IMR-90 (cell line): Measurements from ENCODE around the gene RAD51C. TPM values are rescaled to one million over a fixed set of nuclear protein-coding genes. Genes with fewer than 3 reads are reported as not detected.

ENCODE experiments used
- ATAC-seq: fragments of 200-7000 bp; cut with Tn5 transposase; 2 replicates; pipeline ENCODE4 v1.9.1; 2020; ENCODE audit warnings: low read depth, mild to moderate bottlenecking, moderate library complexity
- BruUV-seq: library from RNA; stranded (reverse); fragments of 400-500 nt; replicated peaks from 2 replicates; lab custom pipeline; 2021; lab: Mats Ljungman, UMichigan
- CTCF ChIA-PET: fragments of 300-600 bp; formaldehyde crosslinking; extraction: SDS; loops from one replicate; lab custom pipeline; 2021; ENCODE audit warnings: antibody characterized with exemption; lab: Yijun Ruan, JAX
- POLR2A ChIA-PET: fragments of 300-600 bp; sonication (Branson Sonifier 250); formaldehyde crosslinking; loops from one replicate; lab custom pipeline; 2022; ENCODE audit warnings: antibody characterized with exemption; ENCODE audit not compliant: unreplicated experiment; lab: Charles Lee
- DNase-seq: peaks from one replicate; pipeline ENCODE4 v3.0.0; 2013
- H2AFZ ChIP-seq: replicated peaks from 2 replicates; pipeline ENCODE3; 2013; ENCODE audit warnings: low read length, mild to moderate bottlenecking; ENCODE audit not compliant: poor library complexity
- H2AK5ac ChIP-seq: 2 replicates; pipeline ENCODE4 v1.6.1; 2013; ENCODE audit warnings: low read depth, low read length, inconsistent platforms
- H2AK9ac ChIP-seq: replicated peaks from 2 replicates; pipeline ENCODE3; 2013; ENCODE audit warnings: mild to moderate bottlenecking, low read depth, low read length, moderate library complexity; ENCODE audit not compliant: poor library complexity
- H2BK120ac ChIP-seq: 2 replicates; pipeline ENCODE4 v1.6.1; 2013; ENCODE audit warnings: low read depth, low read length, inconsistent platforms
- H2BK15ac ChIP-seq: 3 replicates; pipeline ENCODE4 v1.6.1; 2013; ENCODE audit warnings: low read depth, low read length, inconsistent platforms
- H2BK20ac ChIP-seq: 2 replicates; pipeline ENCODE4 v1.6.1; 2013; ENCODE audit warnings: low read depth, mild to moderate bottlenecking, inconsistent platforms, low read length, moderate library complexity
- H2BK5ac ChIP-seq: 2 replicates; pipeline ENCODE4 v1.6.1; 2013; ENCODE audit warnings: mild to moderate bottlenecking, low read depth, low read length, inconsistent platforms; ENCODE audit not compliant: poor library complexity, severe bottlenecking
- H3K14ac ChIP-seq: replicated peaks from 2 replicates; pipeline ENCODE4 v1.6.1; 2013; ENCODE audit warnings: low read depth, low read length, inconsistent platforms
- H3K18ac ChIP-seq: 2 replicates; pipeline ENCODE4 v1.6.1; 2013; ENCODE audit warnings: low read depth, low read length, control low read depth
- H3K23ac ChIP-seq: 2 replicates; pipeline ENCODE4 v1.6.1; 2013; ENCODE audit warnings: low read depth, low read length, inconsistent platforms
- H3K27ac ChIP-seq: 2 replicates; pipeline ENCODE4 v1.5.1; 2013; ENCODE audit warnings: mild to moderate bottlenecking, control low read depth, low read length; ENCODE audit not compliant: insufficient read depth
- H3K27me3 ChIP-seq: 2 replicates; pipeline ENCODE4 v1.6.1; 2013; ENCODE audit warnings: low read length; ENCODE audit not compliant: control insufficient read depth, insufficient read depth
- H3K36me3 ChIP-seq: 2 replicates; pipeline ENCODE4 v1.6.1; 2013; ENCODE audit warnings: low read length, mixed read lengths; ENCODE audit not compliant: control insufficient read depth, insufficient read depth
- H3K4ac ChIP-seq: 2 replicates; pipeline ENCODE4 v1.6.1; 2013; ENCODE audit warnings: low read depth, low read length, inconsistent platforms
- H3K4me1 ChIP-seq: 2 replicates; pipeline ENCODE4 v1.6.1; 2013; ENCODE audit warnings: low read length, mixed read lengths; ENCODE audit not compliant: control insufficient read depth, insufficient read depth
- H3K4me2 ChIP-seq: 2 replicates; pipeline ENCODE4 v1.6.1; 2013; ENCODE audit warnings: low read depth, mild to moderate bottlenecking, control low read depth, low read length, moderate library complexity
- H3K4me3 ChIP-seq: 2 replicates; pipeline ENCODE4 v1.5.1; 2013; ENCODE audit warnings: low read depth, mild to moderate bottlenecking, control low read depth, low read length, moderate library complexity; ENCODE audit not compliant: insufficient read depth
- H3K56ac ChIP-seq: 2 replicates; pipeline ENCODE4 v1.6.1; 2013; ENCODE audit warnings: low read length, inconsistent platforms; ENCODE audit not compliant: insufficient read depth; ENCODE audit errors: extremely low read depth
- H3K79me1 ChIP-seq, 2 experiments: 2 replicates each; pipeline ENCODE4 v1.6.1; 2013; ENCODE audit warnings: low read length in 2 of 2, inconsistent platforms in 1 of 2, low read depth in 1 of 2
- H3K9ac ChIP-seq: 2 replicates; pipeline ENCODE4 v1.6.1; 2013; ENCODE audit warnings: low read depth, low read length, control low read depth
- H3K9me1 ChIP-seq: 2 replicates; pipeline ENCODE4 v1.6.1; 2013; ENCODE audit warnings: low read length, inconsistent platforms; ENCODE audit not compliant: insufficient read depth
- H3K9me3 ChIP-seq: 2 replicates; pipeline ENCODE4 v1.6.1; 2013; ENCODE audit warnings: low read length; ENCODE audit not compliant: control insufficient read depth, insufficient read depth
- H4K20me1 ChIP-seq: 2 replicates; pipeline ENCODE4 v1.6.1; 2013; ENCODE audit warnings: low read length, inconsistent platforms; ENCODE audit not compliant: insufficient read depth
- H4K5ac ChIP-seq: 2 replicates; pipeline ENCODE4 v1.6.1; 2013; ENCODE audit warnings: mild to moderate bottlenecking, low read depth, low read length, control low read depth
- H4K8ac ChIP-seq, 2 experiments: 2 replicates each; pipeline ENCODE4 v1.6.1; 2013; ENCODE audit warnings: low read depth in 2 of 2, low read length in 2 of 2, control low read depth in 1 of 2, inconsistent platforms in 1 of 2
- H4K91ac ChIP-seq: 2 replicates; pipeline ENCODE4 v1.6.1; 2013; ENCODE audit warnings: low read depth, low read length, inconsistent platforms; ENCODE audit not compliant: insufficient read depth
- BHLHE40 ChIP-seq: fragments of 150-350 bp; IDR thresholded peaks from 2 replicates; pipeline ENCODE4 v1.6.1; 2016; ENCODE audit warnings: mild to moderate bottlenecking, low read depth, low read length
- USF2 ChIP-seq: fragments of 150-350 bp; IDR thresholded peaks from 2 replicates; pipeline ENCODE4 v1.6.1; 2017; ENCODE audit warnings: mild to moderate bottlenecking, antibody characterized with exemption, low read length, low read depth
- WGBS, 2 experiments: methylation state at CpG; one replicate each; pipeline versions ENCODE4 v1.1.5 to v1.1.7; 2013; ENCODE audit warnings: missing lambda C conversion rate in 2 of 2; ENCODE audit not compliant: insufficient read length in 1 of 2; ENCODE audit errors: extremely low coverage in 2 of 2; 5-methylcytosine and 5-hydroxymethylcytosine counted together
- dilution Hi-C: fragments of 300-500 bp; cut with HindIII; formaldehyde crosslinking; loops from one replicate; pipeline ENCODE4 v1.14.3; 2018; ENCODE audit warnings: low sequenced_read_pairs; ENCODE audit not compliant: unreplicated experiment
- in situ Hi-C: fragments of 300-500 bp; cut with MboI; formaldehyde crosslinking; loops from 3 replicates; pipeline ENCODE4 v1.14.3; 2019; ENCODE audit warnings: low sequenced_read_pairs, inconsistent platforms, mixed read lengths
- intact Hi-C: fragments of 100-400 bp; cut with micrococcal nuclease; formaldehyde crosslinking; loops from 2 replicates; pipeline ENCODE4 v1.10.0; 2022
- polyA plus RNA-seq, 3 experiments: library from polyadenylated mRNA; depleted of rRNA; stranded (reverse); fragments of >200 nt; gene quantifications; 2 replicates each; pipeline ENCODE4 v1.2.3, GENCODE V29; 2012; ENCODE audit warnings: low replicate concordance in 1 of 3
- total RNA-seq: library from RNA; depleted of rRNA; stranded (reverse); fragments of >200 nt; gene quantifications from 2 replicates; pipeline ENCODE4 v1.2.3, GENCODE V29; 2012

The RAD51C gene
- total and polyA plus RNA-seq, 2 of the 4 experiments (the other 2 are of a cell fraction) = 21.1 to 28.3 TPM

- H4K91ac ChIP-seq = no peak within 1 kb of the TSS
- in situ Hi-C loops (no loop called here), intact Hi-C loops (no loop called here), dilution Hi-C loops (no loop called here)
- H4K8ac ChIP-seq = no peak within 1 kb of the TSS
- BruUV-seq = no TSS peak
- peak; percentile 89 for ATAC-seq
- H3K56ac ChIP-seq = no peak within 1 kb of the TSS
- no peak within 1 kb of the TSS for H4K5ac ChIP-seq
- peak; percentile 33; the same call in 1 of the 2 replicates for TF ChIP-seq BHLHE40
- TF ChIP-seq USF2 = no peak
- no peak within 1 kb of the TSS for H2BK120ac ChIP-seq
- peak; percentile 26 for DNase-seq
- no peak within 1 kb of the TSS for H2BK5ac ChIP-seq
- H2AK9ac ChIP-seq = no peak within 1 kb of the TSS
- 2% methylated on average over 23 of the region's 71 CpGs; no CpG with 5 or more reads in 1 of the 2 experiments for WGBS, 2 experiments
- POLR2A ChIA-PET = no interaction called here
- H3K9ac ChIP-seq = no peak within 1 kb of the TSS; the same call in 1 of the 2 replicates
- CTCF ChIA-PET = no interaction called here
- no peaks in the 10 kb centered on the region for H3K36me3 ChIP-seq
- no peaks in the 10 kb centered on the region for H3K9me3 ChIP-seq
- no peak within 1 kb of the TSS for H2BK15ac ChIP-seq
- peak within 1 kb of the TSS; percentile 52 for H3K4me3 ChIP-seq
- H3K18ac ChIP-seq = no peak within 1 kb of the TSS
- peaks cover 36% of the 10 kb centered on the region for H3K27me3 ChIP-seq
- H3K4ac ChIP-seq = no peak within 1 kb of the TSS
- H3K79me1 ChIP-seq = no peaks in the 10 kb centered on the region
- no peak within 1 kb of the TSS for H3K14ac ChIP-seq
- peak within 1 kb of the TSS; percentile 81 for H3K4me2 ChIP-seq
- no peaks in the 10 kb centered on the region for H3K4me1 ChIP-seq
- H2AK5ac ChIP-seq = no peak within 1 kb of the TSS
- no peak within 1 kb of the TSS for H2BK20ac ChIP-seq
- no peak within 1 kb of the TSS for H3K27ac ChIP-seq
- no peaks in the 10 kb centered on the region for H3K9me1 ChIP-seq
- no peaks in the 10 kb centered on the region for H4K20me1 ChIP-seq
- H2AFZ ChIP-seq = peak within 1 kb of the TSS; percentile 70
- H3K23ac ChIP-seq = peak within 1 kb of the TSS; percentile 54; the same call in 1 of the 2 replicates
Measured at GRCh38 chr17:58755577-58756245, 63.3 kb downstream of the RAD51C start, which contains the start of gene PPM1E. TSS of gene PPM1E (plus strand) at chr17:58755854.
